Measurements from ENCODE around the gene ITGB8.

GRCh38 chr7:20432071-20432470 lies 101.4 kb downstream of the ITGB8 start:
- TF ChIP-seq CTCF (IDR thresholded peaks at IDR 0.05; ENCODE audit: low read depth, low read length, missing input control): no peak
- TF ChIP-seq REST (IDR thresholded peaks at IDR 0.05): no peak
- TF ChIP-seq YY1 (IDR thresholded peaks at IDR 0.05): no peak
- TF ChIP-seq HNF4A (conservative IDR thresholded peaks at IDR 0.05): no peak
- TF ChIP-seq JUND (IDR thresholded peaks at IDR 0.05): no peak
